Dedifferentiated amniotic fluid mesenchymal stem cell (primary cell): ENCODE data around the gene BLTP2.
"Not testable (repeated sequence)": the region's sequence is repeated elsewhere in the genome, so short reads cannot be mapped to it uniquely, and the experiment has no call there.

ENCODE experiments used
- DNase-seq: peaks from one replicate; pipeline ENCODE4 v3.0.0-alpha.2; 2016; ENCODE audit errors: extremely low spot score

Gene BLTP2

GRCh38 chr17:28644787-28645575 is at the start of gene BLTP2:
Gene BLTP2 (minus strand): TSS chr17:28645158. CDS start chr17:28645056, 102 bp downstream.
- DNase-seq = peak; percentile 94

GRCh38 chr17:28693869-28694268 is 48.9 kb upstream of the BLTP2 start:
- no peak for DNase-seq

DNA sequence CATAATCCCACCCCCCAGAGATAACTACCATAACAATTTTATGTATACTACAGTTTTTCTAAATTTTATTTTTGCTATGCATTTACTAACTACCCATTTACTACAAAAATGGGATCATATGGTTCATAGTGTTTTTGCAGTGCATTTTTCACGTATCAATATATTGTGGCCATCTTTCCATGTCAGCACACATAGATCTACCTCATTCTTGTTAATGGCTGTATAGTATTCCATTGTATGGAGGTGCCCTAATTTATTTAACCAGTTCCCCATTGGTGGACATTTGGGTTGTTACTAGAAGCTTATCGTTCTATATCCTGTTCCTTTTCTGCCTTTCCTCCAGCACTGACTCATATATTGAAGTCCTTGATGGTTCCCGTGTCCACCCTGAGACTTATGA is 44.1 kb upstream of the BLTP2 start:
- DNase-seq = no peak

GRCh38 chr17:28688481-28688880 is 43.5 kb upstream of the BLTP2 start:
- no peak for DNase-seq

DNA sequence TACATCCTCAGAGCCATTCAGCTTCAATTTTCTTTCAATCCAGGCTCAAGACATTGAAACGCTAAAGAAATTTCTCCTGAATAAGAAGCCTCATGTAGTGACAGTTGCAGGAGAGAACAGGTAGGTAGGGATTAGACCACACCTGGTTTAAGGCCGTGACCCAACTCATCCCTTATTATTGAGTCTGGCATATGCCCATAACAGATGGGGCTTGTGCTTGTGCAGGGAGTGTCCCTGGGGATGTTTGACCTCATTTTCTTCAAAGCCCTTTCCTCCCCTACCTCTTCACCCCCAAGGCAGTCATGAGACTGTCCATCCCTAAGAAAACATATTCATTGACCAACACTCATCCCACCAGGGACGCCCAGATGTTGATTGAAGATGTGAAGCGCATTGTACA is 41.3 kb upstream of the BLTP2 start:
- DNase-seq = no peak

DNA sequence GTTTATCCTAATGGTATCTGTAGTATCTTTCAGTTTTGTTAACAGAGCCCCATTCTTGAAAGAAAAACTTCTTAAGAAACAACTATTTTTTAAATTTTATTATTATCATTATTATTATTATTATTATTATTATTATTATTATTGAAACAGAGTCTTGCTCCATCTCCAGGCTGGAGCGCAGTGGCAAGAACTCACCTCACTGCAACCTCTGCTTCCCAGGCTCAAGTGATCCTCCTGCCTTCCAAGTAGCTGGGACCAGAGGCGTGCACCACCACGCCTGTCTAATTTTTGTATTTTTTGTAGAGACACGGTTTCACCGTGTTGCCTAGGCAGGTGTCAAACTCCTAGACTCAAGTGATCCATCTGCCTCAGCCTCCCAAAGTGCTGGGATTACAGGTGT is 40.4 kb upstream of the BLTP2 start:
- no peak for DNase-seq

- DNase-seq = no peak
These were observed 40.0 kb upstream of the BLTP2 start for GRCh38 chr17:28684963-28685362.

- no peak for DNase-seq
These were observed 37.7 kb upstream of the BLTP2 start for GRCh38 chr17:28682655-28683054.

DNA sequence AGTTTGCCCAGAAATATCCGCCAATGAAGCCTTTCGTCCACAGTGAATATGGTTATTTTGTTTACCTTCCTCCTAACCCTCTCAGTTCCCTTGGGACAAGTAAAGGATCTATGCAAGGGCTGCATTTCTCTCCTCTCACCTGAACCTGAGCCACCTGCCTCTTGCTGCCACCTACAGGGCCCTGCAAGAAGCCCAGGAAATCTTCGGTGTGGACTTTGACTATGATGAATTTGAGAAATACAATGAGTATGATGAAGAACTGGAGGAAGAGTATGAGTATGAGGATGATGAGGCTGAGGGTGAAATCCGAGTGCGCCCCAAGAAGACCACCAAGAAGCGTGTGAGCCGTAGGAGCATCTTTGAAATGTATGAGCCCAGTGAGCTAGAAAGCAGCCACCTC is 31.0 kb upstream of the BLTP2 start:
- DNase-seq = no peak

- no peak for DNase-seq
These were observed 30.5 kb upstream of the BLTP2 start for GRCh38 chr17:28675490-28675889.

- DNase-seq = no peak
These were observed 25.0 kb upstream of the BLTP2 start for GRCh38 chr17:28669918-28670317.

DNA sequence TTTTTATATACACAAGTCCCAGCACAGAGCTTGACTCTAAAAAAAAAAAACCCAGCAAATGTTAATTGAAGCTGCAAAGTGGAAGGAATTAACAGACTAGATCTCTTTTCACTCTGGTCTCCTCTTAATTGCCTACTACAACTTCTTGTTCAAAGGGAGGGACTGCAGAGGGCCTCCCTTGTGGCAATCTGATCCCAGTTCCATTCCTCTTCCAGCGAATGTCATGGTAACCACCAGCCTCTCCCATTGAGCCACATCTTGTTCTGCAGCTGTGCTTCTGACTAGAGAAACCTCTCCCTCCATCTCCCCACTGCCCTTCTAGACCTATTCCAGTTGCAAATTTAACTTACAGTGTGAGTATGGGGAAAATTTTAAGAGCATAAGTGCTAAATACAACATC is 22.9 kb upstream of the BLTP2 start:
- no peak for DNase-seq

DNA sequence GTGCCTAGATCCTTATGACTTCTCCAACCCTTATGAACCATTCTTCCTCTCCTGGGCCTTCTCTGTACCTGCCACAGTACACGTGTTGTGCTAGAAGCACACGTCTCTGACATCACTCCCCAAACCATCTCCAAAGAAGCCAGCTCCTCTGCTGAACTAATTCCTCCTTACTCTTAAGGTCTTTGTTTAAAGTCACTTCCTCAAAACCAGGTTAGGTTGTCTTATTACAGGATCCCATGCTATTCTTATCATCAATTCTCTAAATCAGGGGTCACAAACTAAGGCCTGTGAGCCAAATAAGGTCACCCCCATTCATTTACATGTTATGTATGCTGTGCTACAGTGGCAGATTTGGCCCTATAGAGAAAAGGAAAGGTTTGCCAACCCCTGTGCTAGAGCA is 21.0 kb upstream of the BLTP2 start:
- no peak for DNase-seq

DNA sequence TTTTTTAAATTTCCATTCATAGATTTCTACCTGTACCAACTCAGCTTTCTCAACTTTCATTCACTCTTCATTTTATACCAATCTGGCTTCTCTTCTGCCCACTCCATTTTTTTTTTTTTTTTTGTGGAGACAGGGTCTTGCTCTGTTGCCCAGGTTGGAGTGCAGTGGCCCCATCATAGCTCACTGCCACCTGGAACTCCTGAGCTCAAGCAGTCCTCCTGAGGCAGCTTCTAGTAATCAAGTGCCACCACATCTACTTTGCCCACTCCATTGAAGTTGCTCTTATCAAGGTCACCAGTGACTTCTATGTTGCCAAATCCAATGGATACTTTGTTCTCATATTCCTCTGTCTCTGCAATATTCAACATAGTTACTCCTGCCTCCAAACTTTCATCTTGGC is 18.8 kb upstream of the BLTP2 start:
- no peak for DNase-seq

GRCh38 chr17:28662527-28662829 is 17.5 kb upstream of the BLTP2 start:
- DNase-seq = peak; percentile 36

GRCh38 chr17:28661635-28662526 is 16.9 kb upstream of the BLTP2 start, which contains the start of the genes SDF2 and SUPT6H:
Gene SDF2 (minus strand): TSS chr17:28661906. CDS start chr17:28661876, 30 bp downstream.
Gene SUPT6H (plus strand): TSS chr17:28662205. CDS start chr17:28673402, 11,197 bp downstream.
- DNase-seq = peak; percentile 83

GRCh38 chr17:28659497-28659881 is 14.5 kb upstream of the BLTP2 start:
- not testable (repeated sequence) for DNase-seq

- not testable (repeated sequence) for DNase-seq
These were observed 14.0 kb upstream of the BLTP2 start for GRCh38 chr17:28658766-28659496.

DNA sequence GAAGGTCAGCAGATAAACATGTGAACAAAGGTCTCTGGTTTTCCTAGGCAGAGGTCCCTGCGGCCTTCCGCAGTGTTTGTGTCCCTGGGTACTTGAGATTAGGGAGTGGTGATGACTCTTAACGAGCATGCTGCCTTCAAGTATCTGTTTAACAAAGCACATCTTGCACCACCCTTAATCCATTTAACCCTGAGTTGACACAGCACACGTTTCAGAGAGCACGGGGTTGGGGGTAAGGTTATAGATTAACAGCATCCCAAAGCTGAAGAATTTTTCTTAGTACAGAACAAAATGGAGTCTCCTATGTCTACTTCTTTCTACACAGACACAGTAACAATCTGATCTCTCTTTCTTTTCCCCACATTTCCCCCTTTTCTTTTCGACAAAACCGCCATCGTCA is 13.4 kb upstream of the BLTP2 start:
- DNase-seq = not testable (repeated sequence)

DNA sequence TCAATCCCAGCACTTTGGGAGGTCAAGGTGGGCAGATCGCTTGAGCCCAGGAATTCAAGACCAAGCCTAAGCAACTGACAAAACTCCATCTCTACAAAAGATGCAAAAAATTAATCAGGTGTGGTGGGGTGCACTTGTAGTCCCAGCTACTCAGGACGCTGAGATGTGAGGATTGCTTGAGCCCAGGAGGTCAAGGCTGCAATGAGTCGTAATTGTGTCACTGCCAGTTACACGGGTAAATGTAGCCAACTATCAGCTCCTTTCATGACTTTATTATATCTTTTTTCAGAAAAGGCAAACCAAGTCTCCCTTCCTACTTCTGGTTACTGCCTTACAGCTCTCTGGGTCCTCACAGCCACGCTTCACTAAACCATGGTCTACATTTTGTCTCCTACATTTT is 12.8 kb upstream of the BLTP2 start:
- no peak for DNase-seq

- no peak for DNase-seq
These were observed 10.2 kb upstream of the BLTP2 start for GRCh38 chr17:28655160-28655559.

GRCh38 chr17:28648698-28649097 is 3.7 kb upstream of the BLTP2 start:
- DNase-seq = no peak
